Large intestine (tissue), 3 donors: ENCODE data around the gene GEMIN7. TPM values are rescaled to one million over a fixed set of nuclear protein-coding genes. Genes with fewer than 3 reads are reported as not detected.

ENCODE experiments used
- DNase-seq, 2 donors: peaks; one replicate each; pipeline versions ENCODE4 v3.0.0 to v3.0.0-alpha.2; 2013
- H3K27ac ChIP-seq: one replicate; pipeline ENCODE4 v1.5.1; 2013; ENCODE audit warnings: low read length
- H3K27me3 ChIP-seq: 2 replicates; pipeline ENCODE4 v1.6.1; 2013; ENCODE audit warnings: low read length; ENCODE audit not compliant: control insufficient read depth, insufficient read depth
- H3K36me3 ChIP-seq: 2 replicates; pipeline ENCODE4 v1.6.1; 2013; ENCODE audit warnings: low read length; ENCODE audit not compliant: control insufficient read depth, insufficient read depth
- H3K4me1 ChIP-seq: one replicate; pipeline ENCODE4 v1.6.1; 2013; ENCODE audit warnings: low read length; ENCODE audit not compliant: control insufficient read depth, insufficient read depth
- H3K4me3 ChIP-seq: one replicate; pipeline ENCODE4 v1.5.1; 2013; ENCODE audit warnings: low read length
- H3K9me3 ChIP-seq: one replicate; pipeline ENCODE4 v1.6.1; 2013; ENCODE audit warnings: mild to moderate bottlenecking, low read depth, low read length, moderate library complexity; ENCODE audit not compliant: control insufficient read depth
- WGBS: methylation state at CpG from one replicate; pipeline ENCODE4 v1.1.5; 2013; ENCODE audit warnings: low lambda C conversion rate; ENCODE audit not compliant: insufficient coverage; 5-methylcytosine and 5-hydroxymethylcytosine counted together
- polyA plus RNA-seq: library from polyadenylated mRNA; unstranded; fragments of 120-200 nt; gene quantifications from one replicate; pipeline ENCODE4 v1.2.1, GENCODE V29; 2013

GEMIN7 gene
- polyA plus RNA-seq, 1 donor, result 23.5 TPM

DNA sequence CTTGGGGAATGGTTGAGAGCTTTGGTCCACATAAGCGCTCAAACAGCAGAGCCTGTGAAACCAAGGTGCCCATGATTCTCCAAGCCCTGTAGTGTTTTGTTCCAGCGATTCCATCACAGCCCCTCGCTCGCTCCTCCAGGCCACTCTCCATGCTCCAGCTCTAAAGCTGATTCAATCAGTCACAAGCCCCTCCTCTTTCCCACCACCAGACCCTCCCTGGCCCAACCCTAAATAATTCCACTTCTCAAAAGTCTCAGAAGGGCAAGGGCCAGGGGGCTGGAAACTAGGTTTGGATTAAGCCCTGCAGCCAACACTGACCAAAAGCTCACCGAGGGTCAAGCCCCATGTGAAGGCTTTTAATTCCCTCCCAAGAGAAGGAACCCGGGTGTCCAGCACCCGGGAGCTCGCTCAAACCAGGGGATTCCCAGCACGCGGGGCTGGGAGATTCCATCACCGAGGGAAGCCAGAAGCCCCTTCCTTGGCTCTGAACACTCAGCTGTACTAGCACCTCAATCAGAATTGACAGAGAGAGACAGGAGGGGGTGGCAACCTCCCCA lies 4.2 kb upstream of the GEMIN7 start:
- no peaks in the 10 kb centered on the region for H3K27me3 ChIP-seq
- no peak for DNase-seq
- peak overlapping the region; percentile 24 for H3K27ac ChIP-seq
- WGBS, result no CpG with 5 or more reads among the region's 11 CpGs
- H3K4me1 ChIP-seq, result peaks cover 28% of the 10 kb centered on the region
- H3K36me3 ChIP-seq, result peaks cover 24% of the 10 kb centered on the region
- H3K9me3 ChIP-seq, result no peaks in the 10 kb centered on the region
- peak overlapping the region; percentile 44 for H3K4me3 ChIP-seq

DNA sequence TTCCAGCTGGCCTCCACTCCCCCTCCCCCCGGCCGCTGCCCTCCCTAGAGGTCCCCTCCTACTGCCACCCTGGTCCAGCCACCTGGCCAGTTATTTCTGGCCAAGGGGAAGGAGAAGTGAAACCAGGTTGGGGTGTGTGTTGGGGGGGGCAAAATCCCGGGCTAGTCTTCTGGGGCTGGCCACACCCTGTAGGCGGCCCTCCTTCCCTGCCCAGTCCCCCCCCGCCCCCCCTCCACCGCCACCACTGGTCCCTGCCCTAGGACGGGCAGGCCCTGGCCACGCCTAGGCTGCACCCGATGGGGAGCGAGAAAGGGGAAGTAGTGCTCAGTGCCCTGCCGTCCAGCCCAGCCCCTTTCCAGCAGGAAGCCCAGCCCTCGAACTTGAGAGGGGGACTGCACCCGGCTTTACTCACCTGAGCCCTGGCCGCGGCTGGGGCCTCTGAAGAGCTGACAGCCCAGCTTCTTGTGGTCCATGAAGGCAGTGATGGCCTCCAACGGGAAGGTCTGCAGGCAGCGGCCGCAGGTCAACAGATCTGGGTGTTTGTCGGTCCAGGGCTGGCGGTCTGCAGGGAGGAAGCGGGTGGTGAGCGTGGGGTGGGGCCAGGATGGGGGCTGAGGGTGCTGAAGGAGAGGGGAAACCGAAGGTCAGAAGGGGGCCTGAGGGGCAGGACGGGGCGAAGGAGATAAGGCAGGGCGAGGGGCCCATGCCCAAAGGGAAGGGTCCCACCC lies 3.6 kb upstream of the GEMIN7 start:
- no peaks in the 10 kb centered on the region for H3K27me3 ChIP-seq
- WGBS, result 0% methylated on average over 4 of the region's 26 CpGs
- H3K27ac ChIP-seq, result peak overlapping the region; percentile 50
- peak overlapping the region; percentile 44 for H3K4me3 ChIP-seq
- peak; percentile 82 to 89 for DNase-seq
- no peaks in the 10 kb centered on the region for H3K9me3 ChIP-seq
- H3K4me1 ChIP-seq, result peaks cover 35% of the 10 kb centered on the region
- peaks cover 17% of the 10 kb centered on the region for H3K36me3 ChIP-seq

DNA sequence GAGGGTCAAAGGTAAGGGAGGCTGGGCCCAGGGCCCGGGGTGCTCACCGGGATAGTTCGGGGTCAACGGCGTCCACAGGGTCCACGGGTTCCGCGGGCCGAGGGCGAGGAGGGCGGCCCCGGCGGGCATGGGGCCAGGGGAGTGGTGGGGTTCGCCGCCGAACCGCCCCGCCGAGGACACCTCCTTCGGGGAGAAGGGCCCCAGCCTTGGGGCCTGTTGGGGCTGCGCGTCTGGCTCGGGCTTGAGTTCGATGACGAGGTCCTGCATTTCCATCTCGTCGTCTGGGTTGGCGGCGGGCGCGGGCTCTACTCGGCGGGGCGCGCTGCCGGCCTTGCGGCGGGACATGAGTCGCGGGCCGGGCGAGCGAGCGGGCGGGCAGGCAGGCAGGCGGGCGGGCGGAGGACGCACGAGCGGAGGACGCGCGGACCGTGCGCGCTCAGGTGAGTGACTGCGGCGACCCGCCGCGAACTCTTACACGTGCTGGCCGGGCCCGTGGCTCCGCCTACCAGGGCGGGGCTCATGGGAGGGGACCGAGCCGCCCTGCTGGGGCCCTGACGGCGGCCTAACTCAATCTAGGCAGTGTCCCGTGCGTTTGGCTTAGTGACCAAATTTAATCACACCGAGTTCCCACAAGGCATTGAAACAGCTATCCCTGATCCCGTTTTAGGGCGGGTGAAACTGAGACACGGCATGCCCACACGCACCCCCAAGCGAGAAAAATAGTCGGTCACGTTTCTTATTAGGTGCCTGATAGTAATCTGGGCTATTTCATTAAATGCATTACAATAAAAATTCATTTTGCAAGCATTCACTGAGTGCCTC lies 2.8 kb upstream of the GEMIN7 start, which contains the start of gene ZNF296:
Gene ZNF296 (minus strand): TSS at position 450 of the 822 bp plus-strand sequence. CDS start 105 bp downstream, at position 345.
- Histone ChIP-seq H3K36me3 (peaks cover 10% of the 10 kb centered on the region), H3K27me3 (no peaks in the 10 kb centered on the region), H3K4me3 (peak within 1 kb of the TSS; percentile 44), H3K27ac (peak within 1 kb of the TSS; percentile 50), H3K9me3 (no peaks in the 10 kb centered on the region), H3K4me1 (peaks cover 35% of the 10 kb centered on the region)
- no CpG with 5 or more reads among the region's 81 CpGs for WGBS
- peak; percentile 83 to 91 for DNase-seq

DNA sequence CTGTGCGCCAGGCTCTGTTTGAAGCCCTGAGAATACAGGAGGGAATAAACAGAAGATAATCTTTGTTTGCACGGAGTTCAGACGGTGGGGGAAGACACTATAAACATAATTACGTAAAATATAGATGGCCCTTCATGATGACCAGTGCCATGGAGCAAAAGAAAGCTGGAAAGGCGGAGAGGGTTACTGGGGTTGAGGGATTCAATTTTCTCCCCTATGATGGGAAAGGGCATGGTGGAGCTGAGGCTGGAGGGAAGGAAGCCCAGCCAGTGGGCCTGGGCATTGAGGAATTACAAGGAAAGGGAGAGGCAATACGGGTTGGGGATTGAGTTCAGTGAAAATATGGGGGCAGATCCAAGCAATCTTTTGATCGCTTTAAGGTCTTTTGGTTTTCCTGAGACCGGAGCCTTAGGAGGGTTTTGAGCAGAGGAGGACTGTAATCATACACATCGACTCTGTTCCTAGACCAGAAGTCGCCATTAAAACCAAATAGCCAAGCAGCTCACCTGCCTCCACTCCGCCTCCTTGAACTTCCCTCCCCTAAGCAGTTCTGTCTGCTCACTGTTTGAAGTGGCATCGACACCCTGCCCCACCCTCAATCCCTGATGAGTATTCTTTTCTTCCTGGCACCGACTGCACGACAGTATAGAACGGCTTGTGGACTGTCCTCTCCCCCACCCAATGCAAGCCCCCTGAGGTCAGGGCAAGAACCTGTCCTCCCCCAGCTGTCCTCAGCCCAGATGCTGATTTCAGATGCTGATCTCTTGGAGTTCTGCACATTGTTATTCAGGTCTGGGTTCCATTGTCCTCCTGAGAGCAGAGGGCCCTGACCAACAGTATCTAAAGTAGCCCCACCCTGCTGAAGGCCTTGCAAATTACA lies 2.0 kb upstream of the GEMIN7 start:
- Histone ChIP-seq H3K36me3 (peaks cover 10% of the 10 kb centered on the region), H3K9me3 (no peaks in the 10 kb centered on the region), H3K27ac (peak overlapping the region; percentile 23), H3K4me3 (peak overlapping the region; percentile 6), H3K27me3 (no peaks in the 10 kb centered on the region), H3K4me1 (peaks cover 35% of the 10 kb centered on the region)
- DNase-seq, result no peak
- WGBS, result no CpG with 5 or more reads among the region's 15 CpGs

DNA sequence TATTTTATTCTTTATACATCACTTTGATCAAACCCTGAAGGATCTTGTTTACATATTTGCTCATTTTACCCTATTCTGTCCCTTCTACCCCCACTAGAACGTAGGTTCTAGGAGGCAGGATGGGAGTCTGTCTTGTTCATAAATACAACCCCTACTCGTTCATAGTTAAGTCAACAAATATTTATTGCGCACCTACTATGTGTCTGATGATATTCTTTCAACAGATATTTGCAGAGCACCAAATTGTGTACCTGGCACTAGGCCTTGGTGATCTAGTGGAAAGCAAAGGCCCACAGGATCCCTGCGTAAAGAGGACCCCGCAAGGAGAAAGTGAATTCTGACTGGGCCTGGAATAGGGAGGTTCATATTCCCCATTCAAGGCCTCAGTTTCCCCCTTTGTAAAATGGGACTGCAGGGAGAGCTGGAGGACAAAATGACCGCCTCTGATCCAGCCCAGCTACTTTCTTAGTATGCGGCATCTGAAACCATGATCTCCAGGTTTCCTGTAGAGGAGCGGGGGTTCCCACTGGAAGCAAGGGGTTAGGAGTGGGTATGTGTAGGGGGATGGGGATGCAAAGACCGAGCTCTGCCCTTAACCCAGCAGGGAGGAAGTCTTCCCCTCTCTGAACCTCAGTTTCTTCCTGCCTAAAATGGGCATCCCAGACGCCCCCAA lies 534 bp upstream of the GEMIN7 start:
- WGBS, result 100% methylated on average over 1 of the region's 10 CpGs
- no peak for DNase-seq
- peak overlapping the region; percentile 97 for H3K4me3 ChIP-seq
- H3K27me3 ChIP-seq, result no peaks in the 10 kb centered on the region
- no peak overlapping the region for H3K27ac ChIP-seq
- H3K9me3 ChIP-seq, result no peaks in the 10 kb centered on the region
- H3K4me1 ChIP-seq, result peaks cover 35% of the 10 kb centered on the region
- peaks cover 13% of the 10 kb centered on the region for H3K36me3 ChIP-seq

DNA sequence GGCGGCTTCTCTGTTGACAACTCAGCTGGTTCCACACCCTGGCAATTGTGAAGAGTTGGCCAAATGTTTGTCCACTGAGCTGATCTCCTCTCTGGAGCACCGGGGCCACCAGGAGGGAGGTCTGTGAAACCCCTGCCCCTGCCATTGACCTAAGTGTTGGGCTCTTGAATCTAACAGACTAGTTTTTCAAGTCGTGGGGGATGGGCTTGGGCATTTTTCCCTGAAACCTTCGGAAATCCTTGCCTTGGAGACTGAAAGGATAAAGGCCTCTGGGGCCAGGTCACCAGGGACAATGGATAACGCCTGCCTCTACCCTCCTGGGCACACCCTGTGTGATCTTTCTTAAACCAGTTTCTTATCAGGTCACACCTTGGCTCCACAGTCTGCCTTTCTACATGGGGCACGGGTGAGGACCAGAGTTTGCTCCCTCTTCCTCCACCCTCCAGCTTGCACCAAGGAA lies 881 bp downstream of the GEMIN7 start:
- Histone ChIP-seq H3K4me3 (peak overlapping the region; percentile 97), H3K27me3 (no peaks in the 10 kb centered on the region), H3K36me3 (peaks cover 14% of the 10 kb centered on the region), H3K27ac (peak overlapping the region; percentile 49), H3K4me1 (peaks cover 32% of the 10 kb centered on the region), H3K9me3 (no peaks in the 10 kb centered on the region)
- peak in 1 of 2 donors; percentile 75 for DNase-seq
- no CpG with 5 or more reads among the region's 6 CpGs for WGBS

DNA sequence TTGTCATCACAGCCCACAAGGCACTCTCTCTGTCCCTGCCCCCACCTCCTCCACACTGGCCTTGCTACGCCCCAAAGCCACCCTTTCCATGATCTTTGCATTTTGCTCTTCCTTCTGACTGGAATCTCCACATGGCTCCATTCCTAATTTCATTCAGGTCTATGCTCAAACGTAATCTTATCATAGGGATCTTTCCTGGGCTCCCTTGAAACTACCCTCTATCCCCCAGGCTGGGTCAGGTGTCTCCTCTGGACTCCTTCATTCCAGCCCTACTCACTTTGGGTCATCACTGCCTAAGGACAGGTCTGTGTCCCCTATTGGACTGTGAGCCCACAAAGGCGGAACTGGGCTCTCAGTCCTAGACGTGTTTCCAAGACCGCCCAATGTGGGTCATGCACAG lies 3.1 kb downstream of the GEMIN7 start:
- Histone ChIP-seq H3K27ac (no peak overlapping the region), H3K4me1 (peaks cover 21% of the 10 kb centered on the region), H3K9me3 (no peaks in the 10 kb centered on the region), H3K4me3 (no peak overlapping the region), H3K27me3 (no peaks in the 10 kb centered on the region), H3K36me3 (peaks cover 27% of the 10 kb centered on the region)
- DNase-seq, result no peak
- WGBS, result no CpG with 5 or more reads among the region's 5 CpGs

DNA sequence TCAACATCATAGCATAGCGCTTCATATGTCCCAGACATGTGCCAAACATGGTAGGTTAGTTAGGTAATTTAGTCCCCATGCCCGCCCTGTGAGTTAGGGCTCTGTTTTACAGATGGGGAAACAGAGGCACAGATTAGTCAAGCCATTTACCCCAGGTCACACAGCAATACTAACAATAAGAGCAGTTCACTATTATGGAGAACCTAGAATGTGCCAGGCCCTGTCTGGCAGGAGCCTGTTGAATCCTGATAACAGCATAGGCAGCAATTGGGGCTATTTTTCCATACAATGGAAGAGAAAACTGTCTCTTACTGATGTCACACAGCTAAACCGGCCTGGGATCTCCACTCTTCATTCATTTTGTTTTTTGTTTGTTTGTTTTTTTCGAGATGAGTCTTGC lies 7.4 kb downstream of the GEMIN7 start:
- WGBS, result 75% methylated on average over 1 of the region's 4 CpGs
- Histone ChIP-seq H3K27ac (no peak overlapping the region), H3K4me1 (peaks cover 12% of the 10 kb centered on the region), H3K27me3 (no peaks in the 10 kb centered on the region), H3K4me3 (no peak overlapping the region), H3K9me3 (no peaks in the 10 kb centered on the region), H3K36me3 (peaks cover 39% of the 10 kb centered on the region)
- no peak for DNase-seq

DNA sequence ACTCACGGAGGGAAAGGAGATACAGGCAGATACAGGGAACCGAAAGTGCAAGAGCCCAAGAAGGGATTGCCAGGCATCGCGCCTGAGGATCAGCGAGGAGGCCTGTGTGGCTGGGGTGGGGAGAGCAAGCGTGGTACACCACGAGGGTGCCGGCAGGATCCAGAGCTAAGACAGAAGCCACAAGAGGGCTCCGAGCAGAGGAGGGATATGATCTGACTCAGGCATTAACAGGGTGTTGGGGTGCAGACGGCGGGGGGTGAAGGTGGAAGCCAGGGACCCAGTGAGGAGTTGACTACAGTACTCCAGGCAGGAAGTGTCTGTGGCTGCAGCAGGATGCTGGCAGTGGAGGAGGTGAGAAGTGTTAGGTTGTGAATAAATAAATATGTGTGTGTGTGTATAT lies 8.5 kb downstream of the GEMIN7 start:
- H3K36me3 ChIP-seq, result peaks cover 28% of the 10 kb centered on the region
- no peaks in the 10 kb centered on the region for H3K9me3 ChIP-seq
- peaks cover 12% of the 10 kb centered on the region for H3K4me1 ChIP-seq
- no peak overlapping the region for H3K27ac ChIP-seq
- H3K4me3 ChIP-seq, result no peak overlapping the region
- WGBS, result no CpG with 5 or more reads among the region's 11 CpGs
- no peak for DNase-seq
- no peaks in the 10 kb centered on the region for H3K27me3 ChIP-seq
